ENCODE measurements around the gene TREX2.
A peak's percentile ranks its signal among the peaks of the same experiment; 100 is the strongest.

TREX2 gene

DNA sequence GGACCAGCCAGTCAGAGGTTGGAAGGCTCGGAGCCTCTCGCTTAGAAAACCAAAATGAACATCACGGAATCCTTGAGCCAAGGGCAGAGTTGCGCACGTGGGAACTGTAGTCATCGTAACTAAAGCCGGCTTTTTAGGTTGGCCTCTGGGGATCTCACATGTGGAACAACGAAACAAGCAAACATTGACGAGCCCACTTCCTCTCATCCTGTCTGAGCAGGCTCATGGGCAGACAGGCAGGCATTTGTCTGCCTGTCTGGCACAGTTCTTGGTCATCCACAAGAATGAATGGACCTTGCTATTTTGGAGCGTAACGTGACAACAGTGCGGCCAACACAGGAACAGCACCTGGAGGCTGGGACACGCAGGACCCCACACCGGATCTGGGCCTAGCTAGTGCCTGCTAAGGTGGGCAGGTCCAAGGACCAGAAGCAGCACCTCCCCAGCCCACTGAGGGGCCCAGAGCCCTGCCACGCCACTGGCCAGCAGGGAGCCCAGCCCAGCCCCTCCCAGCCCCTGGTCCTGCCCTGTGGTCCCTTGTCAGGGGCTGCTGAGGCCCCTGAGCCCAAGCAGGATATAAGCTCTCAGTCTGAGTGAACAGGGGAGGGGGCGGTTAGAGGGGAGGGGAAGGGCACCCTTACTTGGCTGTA is 9.2 kb upstream of the TREX2 start:
- DNase-seq = no peak

DNA sequence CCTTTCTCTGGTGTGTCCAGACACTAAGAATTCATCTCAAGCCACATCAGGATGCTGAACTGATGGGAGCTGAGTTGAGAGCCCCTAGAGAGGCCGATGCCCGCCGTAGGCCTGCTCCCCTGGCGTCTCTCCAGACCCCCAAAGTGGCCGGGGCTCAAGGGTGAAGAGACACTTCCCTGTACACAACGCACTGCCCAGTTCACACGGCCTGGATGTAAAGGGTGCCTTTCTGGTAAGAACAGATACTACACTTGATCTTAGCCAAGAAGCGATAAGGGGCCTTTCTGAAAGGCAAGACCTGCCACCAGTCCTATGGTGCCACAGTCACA is 5.1 kb upstream of the TREX2 start:
- no peak for DNase-seq

DNA sequence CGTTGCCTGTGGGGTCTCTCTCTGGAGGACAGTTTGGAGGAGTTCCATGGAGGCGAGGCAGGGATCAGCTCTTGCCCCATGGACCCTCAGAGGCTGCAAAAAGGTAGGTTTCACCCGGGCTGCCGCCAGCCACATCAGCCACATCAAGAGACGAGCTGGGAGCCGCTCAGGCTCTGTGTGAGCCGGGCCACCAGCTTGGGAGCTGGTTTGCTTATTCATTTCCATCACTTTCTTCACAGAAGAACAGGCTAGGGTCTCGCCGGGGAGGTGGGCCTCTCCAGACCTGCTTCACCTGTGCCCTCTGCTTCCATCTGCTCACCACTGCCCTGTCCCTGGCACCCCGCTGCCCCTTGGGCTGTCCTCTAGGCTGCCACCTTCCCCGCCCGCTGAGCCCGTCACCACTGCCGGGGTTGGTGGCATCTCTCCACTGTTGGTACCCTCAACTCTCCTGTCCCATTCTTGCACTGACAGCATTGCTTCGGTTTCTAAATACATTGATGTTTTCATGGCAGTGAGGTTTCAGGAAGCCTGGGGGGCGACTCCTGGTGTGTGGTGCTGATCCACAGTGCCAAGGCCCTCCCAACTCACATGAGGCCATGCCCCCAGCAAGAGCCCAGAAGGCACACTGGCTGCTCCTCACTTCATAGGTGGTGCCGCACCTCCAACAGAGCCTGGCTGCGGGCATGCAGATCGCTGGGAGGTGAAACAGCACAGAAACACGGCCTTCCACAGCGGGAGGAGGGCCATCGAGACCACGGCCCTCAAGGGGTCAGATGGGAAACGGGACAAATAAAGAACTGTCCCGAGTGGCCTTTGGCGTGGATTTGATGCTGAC is 4.5 kb upstream of the TREX2 start:
- DNase-seq = no peak

DNA sequence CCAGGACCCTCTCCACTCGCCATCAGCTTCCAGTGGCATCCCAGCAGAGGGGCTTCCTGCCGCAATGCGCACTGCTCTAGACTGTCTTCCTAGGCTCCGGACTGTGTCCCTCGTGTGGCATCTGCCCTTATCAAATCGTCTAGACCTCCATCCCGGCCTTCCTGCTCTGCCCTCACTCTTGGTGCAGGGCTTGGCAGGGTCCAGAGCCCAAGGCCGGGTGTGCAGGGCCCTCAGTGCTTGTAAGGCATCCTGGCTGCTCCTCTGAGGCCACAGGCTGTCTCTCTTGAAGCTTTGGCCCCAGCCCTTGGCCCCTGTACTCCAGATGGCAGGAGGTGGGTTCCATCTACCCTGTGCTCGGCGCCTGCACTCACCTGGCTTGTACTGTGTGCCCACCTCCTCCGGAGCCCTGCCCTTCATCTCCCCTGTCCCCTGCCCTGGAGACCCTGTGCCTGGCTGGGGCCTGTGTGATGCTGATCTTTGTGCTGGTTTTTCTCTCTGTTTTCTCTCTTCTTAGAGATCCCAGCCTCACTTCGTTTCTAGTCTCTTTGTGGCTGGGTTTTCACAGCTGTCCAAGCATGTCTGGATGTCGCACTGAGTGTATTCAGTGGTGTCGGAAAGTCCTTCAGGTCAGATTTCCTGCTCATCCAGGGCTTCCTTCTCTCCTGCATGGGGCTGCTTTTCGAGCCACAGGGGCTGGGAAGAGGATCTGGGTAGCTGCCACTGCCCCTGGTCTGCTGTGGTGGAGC is 3.7 kb upstream of the TREX2 start:
- no peak for DNase-seq

DNA sequence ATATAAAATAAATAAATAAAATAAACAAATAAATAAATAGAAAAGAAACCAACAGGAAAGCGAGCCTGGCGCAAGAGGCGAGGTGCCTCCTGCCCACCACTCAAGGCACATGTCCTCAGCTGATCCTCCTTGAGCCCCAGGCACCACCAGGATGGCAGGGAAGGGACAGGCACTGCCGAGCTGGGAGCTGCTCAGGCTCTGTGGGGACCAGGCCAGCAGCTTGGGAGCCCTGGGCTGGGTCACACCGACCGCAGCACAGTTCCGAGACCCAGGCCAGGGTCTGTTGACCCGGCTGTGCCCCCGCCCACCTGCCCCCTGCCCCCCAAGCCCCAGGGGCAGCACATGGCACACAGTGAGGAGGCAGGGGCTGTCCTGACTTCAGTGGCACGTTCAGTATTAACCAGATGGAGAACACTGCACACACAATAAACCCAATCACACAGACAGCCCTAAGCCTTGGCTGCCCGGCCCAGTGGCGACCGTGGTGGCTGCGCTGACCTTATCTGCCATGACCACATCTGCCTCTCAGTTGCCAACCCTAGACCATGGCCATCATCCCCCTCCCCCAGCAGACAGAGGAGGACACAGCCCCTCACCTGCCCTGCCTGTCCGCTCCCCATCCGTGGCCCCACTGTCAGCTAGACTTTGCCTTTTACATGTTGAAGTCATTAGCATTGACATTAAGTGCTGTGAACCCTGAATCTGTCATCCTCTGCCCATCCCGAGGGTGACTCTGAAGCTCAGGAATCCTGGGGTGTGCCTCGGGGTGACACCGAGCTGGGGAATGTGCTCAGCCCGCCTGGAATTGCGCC is 2.9 kb upstream of the TREX2 start:
- DNase-seq = no peak

DNA sequence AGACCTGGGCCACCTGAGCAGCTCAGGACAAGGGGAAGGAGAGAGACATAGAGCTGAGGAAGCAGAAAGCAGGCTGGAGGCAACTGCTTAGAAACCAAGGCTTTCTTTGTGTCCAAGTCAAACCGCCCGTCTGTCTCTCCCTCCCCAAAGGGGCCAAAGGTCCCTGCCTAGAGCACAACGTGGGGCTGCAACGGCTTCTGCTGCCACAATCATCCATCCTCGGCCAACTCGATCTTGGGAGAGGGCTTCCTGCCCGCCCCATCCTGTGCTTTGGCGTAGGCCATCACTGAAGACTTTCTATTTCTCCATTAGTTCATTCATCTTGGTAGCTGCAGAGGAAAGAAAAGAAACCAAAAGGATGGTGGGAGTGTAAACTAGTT is 1.7 kb upstream of the TREX2 start:
- DNase-seq = no peak

DNA sequence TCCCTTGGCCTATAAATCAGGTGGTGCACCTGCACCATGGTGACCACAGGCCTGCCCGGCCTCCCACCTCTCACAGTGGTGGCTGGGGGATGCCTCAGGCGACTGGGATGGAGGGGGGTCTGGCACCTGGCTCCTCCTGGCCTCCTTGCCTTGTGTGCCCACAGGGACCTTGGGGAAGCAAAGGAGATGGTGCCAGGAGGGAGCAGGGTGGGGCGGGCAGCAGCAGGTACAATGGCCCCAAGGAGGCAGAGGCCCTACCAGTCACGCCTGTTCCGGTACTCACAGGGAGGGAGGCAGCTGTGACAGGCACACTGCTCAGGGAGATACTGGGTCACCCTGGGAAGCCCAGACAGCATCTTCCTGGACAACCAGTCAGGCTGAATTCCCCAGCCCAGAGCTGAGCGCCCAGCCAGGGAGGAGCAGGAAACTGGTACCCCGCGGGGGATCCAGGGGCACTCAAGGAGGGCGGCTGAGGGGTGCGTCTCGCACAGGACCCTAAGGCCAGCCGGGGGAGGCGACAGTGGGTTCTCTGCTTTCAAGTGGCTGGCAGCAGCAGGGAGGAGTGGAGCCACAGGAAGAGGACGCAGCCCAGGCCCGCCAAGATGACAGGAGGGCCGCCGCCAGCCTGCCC is 1.2 kb upstream of the TREX2 start:
- DNase-seq = no peak

DNA sequence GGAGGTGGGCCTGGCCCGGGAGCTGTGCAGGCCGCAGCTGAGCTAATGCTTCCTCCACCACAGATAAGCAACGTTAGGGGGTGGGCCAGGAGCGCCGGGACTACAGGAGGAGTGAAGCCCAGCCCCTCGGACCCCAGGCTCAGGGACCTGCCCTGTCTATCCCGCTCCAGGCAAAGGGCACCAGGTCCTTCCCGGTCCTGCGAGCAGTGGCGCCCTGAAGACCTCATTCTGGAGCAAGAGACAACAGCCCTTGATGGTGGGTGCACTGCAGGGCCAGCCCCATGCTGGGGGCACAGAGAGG is 730 bp upstream of the TREX2 start:
- no peak for DNase-seq

DNA sequence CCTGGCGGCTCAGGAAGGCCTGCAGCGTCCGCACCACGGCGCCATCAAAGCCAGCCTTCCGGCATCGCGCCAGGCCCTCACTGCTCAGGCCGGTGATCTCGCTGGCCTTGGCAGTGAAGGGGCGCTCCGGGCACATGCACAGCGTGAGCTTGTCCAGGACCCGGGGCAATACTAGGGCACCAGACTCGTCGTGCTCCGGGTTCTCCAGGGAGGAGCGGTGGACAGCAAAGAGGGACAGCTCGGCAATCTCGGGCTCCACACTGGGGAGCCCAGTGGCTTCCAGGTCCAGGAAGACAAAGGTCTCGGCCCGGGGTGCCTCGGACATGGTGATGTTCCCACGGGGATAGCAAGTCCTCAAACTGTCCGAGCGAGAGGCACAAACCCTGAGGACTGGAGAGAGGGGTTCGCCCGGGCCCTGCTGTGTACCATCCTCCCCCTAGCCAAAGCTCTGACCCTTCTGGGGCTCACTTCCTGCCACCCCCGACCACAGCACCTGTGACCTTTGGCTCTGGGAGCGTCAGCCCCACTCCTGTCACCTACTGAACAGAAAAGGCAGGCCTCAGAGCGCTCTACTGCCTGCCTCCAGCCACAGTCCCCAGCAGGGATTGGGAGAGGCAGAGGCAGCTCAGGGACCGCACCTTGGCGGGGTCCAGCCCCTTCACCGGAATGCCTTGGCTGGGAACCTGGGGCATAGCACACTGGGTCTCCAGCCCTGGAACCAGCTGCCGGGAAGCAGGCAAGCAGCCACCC is 575 bp downstream of the TREX2 start:
- no peak for DNase-seq

DNA sequence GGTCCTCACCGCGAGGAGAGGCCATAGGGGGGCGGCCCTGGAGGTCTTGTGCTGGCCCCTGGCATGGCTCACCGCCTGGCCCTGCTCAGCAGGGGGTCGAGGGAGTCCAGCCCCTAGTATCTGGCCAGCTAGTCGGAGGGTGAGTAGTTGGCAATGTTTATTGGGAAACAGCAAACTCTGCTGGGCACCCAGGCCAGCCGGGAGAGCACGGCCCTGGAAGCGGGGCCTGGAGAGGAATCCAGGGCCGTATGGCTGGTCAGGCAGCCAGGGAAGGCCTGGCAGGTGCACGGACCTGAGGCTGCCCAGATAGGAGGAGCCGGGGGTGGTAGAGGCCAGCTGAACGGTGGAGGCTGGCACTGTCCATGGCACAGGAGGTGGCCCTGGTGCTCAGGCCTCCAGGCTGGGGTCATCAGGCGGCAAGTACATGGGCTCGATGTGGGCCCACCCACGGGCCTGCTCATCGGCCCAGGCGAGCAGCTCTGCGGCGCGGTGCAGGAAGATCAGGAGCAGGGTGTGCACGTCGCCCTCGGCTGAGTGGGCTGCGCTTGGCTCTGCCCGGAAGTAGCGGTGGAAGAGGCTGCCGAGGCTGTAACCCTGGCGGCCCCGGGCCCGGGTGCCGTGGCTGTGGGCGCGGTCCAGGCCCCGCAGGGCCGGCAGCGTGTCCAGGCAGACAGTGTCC is 1.4 kb downstream of the TREX2 start:
- DNase-seq = no peak

DNA sequence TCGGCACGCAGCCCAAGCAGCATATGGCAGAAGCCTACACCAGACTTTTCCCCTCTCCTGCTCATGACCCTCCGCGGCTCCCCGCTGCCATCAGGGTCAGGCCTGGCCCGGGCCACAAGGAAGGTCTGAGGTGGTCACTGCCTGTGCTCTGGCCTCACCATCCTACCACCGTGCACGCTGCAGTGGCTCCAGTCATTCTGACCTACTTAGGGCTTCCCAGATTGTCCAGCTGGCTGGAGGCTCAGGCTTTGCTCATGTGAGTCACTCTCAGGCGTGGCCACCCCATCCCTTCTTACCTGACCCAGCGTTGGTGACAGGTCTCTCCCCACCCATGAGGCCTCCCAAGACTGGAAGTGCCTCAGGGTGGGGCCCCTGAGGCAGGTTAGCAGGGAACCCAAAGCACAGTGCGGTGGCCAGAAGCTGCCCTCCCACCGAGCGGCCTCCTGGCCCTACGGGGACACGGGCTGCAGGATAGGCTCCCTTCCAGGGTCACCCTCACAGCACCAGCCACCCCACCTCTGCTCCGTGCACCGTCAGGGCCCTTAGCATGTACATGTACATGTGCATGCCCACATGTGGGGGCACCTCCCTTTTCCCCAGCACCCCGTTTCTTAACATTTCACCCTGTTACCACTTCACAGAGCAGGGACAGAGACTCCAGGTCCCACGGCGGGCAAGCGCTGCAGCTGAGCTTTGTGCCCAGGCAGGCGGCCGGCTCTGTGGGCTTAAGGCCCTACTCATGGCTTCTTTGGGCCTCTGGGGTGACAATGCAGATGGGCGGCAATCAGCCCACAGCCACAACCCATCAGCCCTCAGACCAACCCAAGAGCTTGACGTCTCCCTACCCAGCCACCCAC is 2.2 kb downstream of the TREX2 start:
- no peak for DNase-seq

DNA sequence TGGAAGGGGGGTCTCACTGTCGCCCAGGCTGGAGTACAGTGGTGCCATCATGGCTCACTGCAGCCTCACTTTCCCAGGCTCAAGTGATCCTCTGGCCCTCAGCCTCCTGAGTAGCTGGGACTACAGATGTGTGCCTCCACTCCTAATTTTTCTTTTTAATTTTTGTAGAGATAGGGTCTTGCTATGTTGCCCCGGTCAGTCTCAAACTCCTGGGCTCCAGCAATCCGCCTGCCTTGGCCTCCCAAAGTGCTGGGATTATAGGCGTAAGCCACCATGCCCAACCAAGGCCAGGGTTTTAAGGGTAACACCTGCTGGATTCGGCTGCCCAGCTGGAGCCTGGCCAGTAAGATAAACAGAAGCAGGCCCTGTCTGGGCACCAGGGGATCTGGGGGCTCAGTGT is 3.4 kb downstream of the TREX2 start:
- no peak for DNase-seq

DNA sequence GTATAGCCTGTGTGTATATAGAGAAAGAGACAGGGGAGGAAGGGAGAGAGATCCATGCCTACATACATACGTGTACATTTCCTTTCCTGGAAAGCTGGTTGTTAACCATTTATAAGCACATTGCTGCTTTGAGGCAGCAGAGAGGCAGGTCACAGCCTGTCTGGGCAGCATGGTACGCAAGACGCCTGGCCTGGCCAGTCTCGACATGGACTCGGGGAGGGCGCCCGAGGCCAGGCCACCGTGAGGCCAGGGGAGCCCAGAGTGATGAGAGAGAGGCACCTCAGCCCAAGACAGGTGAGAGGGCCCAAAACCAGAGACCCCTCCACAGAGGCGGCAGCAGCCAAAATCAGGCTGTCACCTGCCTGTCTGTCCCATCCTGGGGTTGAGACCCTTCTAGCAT is 3.9 kb downstream of the TREX2 start:
- DNase-seq = no peak

DNA sequence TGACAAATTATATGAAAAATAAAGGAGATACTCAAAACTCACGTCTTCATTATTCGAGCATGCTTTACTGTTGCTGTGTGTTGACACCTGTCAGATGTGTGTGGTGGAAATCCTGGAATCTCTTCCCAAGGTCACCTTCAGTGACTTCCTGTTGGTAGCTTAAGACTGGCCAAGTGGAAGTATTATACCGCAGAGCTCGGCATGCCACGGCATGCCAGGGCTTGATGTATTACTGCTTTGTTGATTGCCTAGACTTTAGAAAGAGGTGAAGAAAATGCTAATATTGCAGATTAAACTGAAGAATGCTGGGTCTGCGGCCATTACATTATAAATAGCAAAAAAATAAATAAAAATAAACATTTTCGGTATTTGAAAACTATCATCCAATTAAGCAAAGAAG is 4.6 kb downstream of the TREX2 start:
- DNase-seq = no peak

DNA sequence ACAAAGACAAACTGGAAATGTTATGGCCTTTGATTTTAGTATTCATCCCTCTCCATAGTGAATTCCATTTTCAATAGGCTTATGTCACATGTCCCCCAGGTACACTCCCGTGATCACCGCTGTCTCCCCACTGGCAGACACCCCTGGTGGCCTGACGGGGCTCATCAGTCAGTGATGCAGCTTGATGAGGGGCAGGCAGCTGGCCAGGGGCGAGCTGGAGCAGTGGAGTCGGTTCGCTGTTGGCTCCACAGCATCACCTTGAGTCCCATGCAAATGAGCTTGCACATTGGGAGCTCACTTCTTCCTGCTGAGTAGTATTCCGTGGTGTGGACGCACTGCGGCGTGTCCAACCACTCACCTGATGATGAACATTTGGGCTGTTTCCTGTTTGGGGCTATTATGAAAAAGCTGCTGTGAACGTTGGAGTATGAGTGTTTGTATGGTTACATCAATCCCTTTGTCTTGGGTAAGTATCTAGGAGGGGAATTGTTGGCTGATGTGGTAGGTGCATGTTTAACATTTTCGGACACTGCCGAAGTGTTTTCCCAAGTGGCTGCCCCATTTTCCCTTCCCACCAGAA is 5.2 kb downstream of the TREX2 start:
- DNase-seq = no peak

DNA sequence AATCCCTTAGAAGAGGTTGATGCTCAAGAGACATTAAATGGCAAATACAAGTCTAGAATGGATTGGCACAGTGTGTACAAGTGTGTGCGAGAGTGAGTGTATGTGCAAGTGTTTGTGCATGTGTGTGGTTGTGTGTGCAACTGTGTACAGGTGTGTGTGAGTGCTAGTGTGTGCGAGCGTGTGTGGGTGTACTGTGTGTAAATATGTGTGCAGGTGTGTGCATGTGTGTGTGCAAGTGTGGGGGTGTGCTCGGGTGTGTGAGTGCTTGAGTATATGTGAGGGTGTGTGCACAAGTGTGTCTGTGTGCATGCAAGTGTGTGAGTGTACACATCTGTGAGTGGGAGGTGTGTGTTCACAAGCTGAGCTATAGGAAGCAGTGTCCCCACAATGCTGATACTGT is 5.9 kb downstream of the TREX2 start:
- no peak for DNase-seq

DNA sequence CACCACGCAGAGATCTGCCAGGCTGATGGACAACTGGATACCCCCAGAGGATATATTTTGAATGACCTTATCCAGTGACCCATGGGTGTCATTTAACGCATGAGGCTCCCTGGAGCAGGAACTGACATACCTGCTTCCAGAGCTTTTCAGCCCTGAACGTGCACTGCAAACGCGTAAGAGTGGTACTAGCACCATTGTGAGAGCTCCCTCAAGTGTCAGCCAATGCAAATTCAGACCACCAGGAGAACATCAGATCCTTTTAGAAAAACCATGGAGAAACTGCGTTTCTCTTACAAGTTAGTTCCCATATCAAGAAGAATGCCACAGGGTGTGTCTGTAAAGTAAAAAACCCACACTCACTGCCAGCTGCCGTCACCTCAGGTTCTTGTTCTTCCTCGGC is 7.3 kb downstream of the TREX2 start:
- peak; percentile 15 to 33 for DNase-seq

DNA sequence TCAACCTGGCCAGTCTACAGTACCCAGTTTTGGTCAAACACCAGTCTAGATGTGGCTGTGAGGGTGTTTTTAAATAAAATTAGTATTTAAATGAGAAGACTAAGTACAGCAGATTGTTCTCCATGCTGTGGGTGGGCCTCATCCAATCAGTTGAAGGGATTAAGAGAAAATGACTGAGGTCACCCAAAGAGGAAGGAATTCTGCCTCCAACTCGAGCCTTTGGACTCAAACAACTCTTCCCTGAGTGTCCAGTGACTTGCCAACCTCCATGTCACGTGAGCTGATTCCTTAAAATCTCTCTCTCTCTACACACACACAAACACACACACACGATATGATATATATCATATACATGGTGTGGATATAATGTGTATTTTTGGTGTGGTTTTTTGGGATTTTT is 10.0 kb downstream of the TREX2 start:
- DNase-seq = no peak

DNA sequence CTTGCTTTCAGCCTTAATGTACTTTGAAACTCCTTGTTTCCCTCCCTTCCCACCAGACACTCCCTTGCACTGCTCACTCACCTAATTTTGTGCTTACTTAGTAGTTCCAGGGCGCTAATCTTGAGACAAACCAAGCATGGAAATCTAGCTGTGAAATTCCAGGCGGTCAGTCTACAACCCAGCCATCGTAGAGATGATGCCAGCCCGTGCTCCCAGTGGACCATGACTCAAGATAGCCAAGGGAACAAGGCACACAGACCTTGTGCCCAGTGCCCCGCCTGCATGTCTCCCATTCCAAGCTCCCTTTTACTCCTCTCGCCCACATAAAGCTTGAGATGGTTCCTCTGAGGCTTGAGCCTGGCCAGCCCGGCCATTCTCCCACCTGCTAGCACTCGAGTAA is 11.1 kb downstream of the TREX2 start:
- DNase-seq = no peak

DNA sequence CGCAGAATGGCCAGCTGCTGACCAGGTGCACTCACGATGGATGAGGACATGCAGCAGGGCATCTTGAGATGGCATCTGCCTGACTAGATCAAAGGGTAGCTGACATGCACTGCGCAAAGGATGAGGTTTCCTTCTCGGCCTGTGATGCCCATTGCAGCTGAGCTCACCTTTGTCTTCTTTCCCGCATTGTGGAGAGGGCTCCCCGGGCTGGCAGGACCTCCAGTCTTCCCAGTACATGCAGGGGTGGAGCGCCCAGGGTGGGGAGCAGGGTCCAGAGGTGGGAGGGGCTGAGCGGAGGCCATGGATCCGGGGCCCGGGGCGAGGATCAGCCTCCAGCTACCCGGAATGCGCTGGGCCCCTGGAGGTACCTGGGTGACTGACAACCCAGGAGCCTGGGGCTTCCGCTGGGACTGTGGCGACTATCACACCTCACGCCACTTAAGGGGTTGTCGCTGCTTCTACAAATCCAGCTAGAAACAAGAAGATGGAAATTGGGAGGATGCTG is 12.0 kb downstream of the TREX2 start:
- DNase-seq = no peak
